Esophagus squamous epithelium (tissue), 4 donors: ENCODE results near the gene TRDMT1.

Source experiments
- CTCF ChIP-seq, 6 experiments: fragments of 450-650 bp in 4 of 6; fragments of 200-600 bp in 2 of 6; sonication (generic) in 2 of 6; IDR thresholded peaks; one replicate each; pipeline ENCODE4 v1.5.1; 2016 to 2019; ENCODE audit warnings: antibody characterized with exemption in 6 of 6, mild to moderate bottlenecking in 4 of 6, moderate library complexity in 4 of 6
- POLR2A ChIP-seq, 4 donors: fragments of 450-650 bp; IDR thresholded peaks; one replicate each; pipeline ENCODE4 v1.6.1; 2017; ENCODE audit warnings: antibody characterized with exemption in 4 of 4, mild to moderate bottlenecking in 4 of 4, moderate library complexity in 3 of 4

GRCh38 chr10:17176091-17176490 is 25.4 kb downstream of the TRDMT1 start:
- TF ChIP-seq CTCF (IDR thresholded peaks at IDR 0.05) (no peak), POLR2A (IDR thresholded peaks at IDR 0.05) (no peak)
